Activated CD4-positive, alpha-beta T cell treated with anti-CD3 and anti-CD28 coated beads, Interleukin-2, Interleukin-6, amounts not matched to agents 100 ng/mL and 50 ng/mL, durations not matched to agents 16 hours and 8 hours (primary cell): ENCODE results near the gene CFC1B.
"Not testable (repeated sequence)": the region's sequence is repeated elsewhere in the genome, so short reads cannot be mapped to it uniquely, and the experiment has no call there.

ENCODE experiments used
- DNase-seq: peaks from one replicate; pipeline ENCODE4 v3.0.0-alpha.2; 2020

Gene CFC1B

GRCh38 chr2:130571929-130572328 lies 50.9 kb downstream of the CFC1B start:
- DNase-seq, result not testable (repeated sequence)

DNA sequence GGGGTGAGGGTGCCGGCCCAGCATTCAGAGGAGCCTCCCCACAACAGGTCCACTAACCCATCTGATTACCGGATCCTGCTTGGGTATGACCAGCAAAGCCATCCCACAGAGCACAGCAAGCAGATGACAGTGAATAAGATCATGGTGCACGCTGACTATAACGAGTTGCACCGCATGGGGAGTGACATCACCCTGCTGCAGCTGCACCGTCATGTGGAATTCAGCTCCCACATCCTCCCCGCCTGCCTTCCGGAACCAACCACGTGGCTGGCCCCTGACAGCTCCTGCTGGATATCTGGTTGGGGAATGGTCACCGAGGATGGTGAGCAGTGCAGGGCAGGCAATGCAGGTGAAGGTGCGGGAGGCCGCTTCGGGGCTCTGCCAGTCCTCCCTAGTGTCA lies 53.2 kb downstream of the CFC1B start:
- not testable (repeated sequence) for DNase-seq

- DNase-seq, result not testable (repeated sequence)
These were observed 55.3 kb downstream of the CFC1B start for GRCh38 chr2:130576209-130576784.

DNA sequence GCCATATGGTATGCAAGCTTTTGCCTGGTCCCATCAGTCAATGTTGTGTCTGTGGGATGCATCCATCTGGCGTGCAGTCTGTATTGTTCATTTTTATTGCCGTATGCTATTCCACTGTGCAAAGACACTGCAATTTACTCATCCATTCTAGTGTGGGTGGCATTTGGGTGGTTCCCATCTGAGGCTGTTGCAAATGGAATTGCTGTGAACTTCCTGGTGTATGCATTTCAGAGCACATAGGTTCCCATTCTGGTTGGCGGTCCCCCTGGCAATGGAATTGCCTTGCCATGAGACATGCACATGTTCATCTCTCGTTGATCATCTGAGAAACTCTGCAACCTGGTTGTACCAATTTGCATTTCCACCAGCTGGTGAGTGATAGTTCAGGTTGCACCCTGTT lies 56.5 kb downstream of the CFC1B start:
- not testable (repeated sequence) for DNase-seq
